ENCODE measurements around the gene CDK9. TPM values are rescaled to one million over a fixed set of nuclear protein-coding genes. Genes with fewer than 3 reads are reported as not detected.

The CDK9 gene
- total RNA-seq, 2 donors from 2014 or later = 51.4 to 58.7 TPM

DNA sequence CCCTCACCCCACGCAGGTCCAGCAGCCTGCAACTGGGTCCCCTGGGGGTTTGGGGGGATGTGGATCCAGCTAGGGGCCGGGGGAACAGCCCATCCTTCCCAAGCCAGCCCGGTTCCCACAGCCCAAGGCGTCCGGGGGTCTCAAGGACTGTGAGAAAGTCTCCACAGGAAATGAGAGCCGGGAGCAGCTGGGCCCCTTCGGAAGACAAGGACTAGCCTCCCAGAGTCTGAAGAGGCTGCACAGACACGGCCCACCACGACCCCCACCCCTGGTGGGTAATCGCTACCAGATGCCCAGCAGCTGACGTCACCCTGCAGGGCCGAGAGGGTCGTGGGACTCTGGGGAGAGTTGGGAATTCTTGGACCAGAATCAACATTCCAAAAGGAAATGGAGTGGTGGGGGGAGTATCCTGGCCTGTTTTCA, 17.9 kb upstream of the CDK9 start:
- no peak for TF ChIP-seq POLR2A (IDR thresholded peaks at IDR 0.05)
- TF ChIP-seq, protein P1, sequence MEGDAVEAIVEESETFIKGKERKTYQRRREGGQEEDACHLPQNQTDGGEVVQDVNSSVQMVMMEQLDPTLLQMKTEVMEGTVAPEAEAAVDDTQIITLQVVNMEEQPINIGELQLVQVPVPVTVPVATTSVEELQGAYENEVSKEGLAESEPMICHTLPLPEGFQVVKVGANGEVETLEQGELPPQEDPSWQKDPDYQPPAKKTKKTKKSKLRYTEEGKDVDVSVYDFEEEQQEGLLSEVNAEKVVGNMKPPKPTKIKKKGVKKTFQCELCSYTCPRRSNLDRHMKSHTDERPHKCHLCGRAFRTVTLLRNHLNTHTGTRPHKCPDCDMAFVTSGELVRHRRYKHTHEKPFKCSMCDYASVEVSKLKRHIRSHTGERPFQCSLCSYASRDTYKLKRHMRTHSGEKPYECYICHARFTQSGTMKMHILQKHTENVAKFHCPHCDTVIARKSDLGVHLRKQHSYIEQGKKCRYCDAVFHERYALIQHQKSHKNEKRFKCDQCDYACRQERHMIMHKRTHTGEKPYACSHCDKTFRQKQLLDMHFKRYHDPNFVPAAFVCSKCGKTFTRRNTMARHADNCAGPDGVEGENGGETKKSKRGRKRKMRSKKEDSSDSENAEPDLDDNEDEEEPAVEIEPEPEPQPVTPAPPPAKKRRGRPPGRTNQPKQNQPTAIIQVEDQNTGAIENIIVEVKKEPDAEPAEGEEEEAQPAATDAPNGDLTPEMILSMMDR (IDR thresholded peaks at IDR 0.05) = no peak
- Histone ChIP-seq H3K9me3 (no peaks in the 10 kb centered on the region), H3K36me3 (replicated peaks in 1 of 2; ENCODE audit: insufficient read depth in 1 of 2, low read depth in 2 of 2) (no peaks in the 10 kb centered on the region), H3K27me3 (no peaks in the 10 kb centered on the region), H3K4me1 (peaks cover 15% of the 10 kb centered on the region), H3K4me3 (no peak overlapping the region), H3K27ac (peak overlapping the region in 3 of 4 donors; percentile 9 to 15 (median 12))
- intact Hi-C loops (cut with DNase I) = no loop called here
- DNase-seq (no peak), ATAC-seq (no peak)
- 40 to 52% methylated on average over 13 of the region's 13 CpGs for WGBS, 2 donors

DNA sequence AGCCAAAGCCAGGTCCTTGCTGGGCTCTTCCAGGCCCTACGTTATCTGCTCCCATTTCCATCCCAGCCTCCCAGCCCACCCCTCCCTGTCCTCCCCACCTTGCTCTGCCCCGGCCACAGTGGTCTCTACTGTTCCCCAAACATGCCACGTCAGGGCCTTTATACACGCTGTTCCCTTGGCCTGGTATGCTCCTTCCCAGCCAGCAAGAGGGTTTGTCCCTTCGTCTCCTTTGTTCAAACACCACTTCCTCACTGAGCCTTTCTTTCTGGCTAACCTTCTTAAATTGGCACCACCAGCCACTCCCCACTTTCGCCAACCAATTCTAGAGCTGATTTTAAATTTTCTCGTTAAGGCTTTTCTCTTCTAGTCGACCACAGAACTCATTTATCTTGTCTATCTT, 17.1 kb upstream of the CDK9 start:
- intact Hi-C loops (cut with DNase I) = no loop called here
- H3K4me3 ChIP-seq = no peak overlapping the region
- TF ChIP-seq, protein P1 (IDR thresholded peaks at IDR 0.05) = no peak
- TF ChIP-seq POLR2A (IDR thresholded peaks at IDR 0.05) = no peak
- DNase-seq = no peak
- peak overlapping the region in 1 of 4 donors; percentile 2 for H3K27ac ChIP-seq
- peaks cover 15% of the 10 kb centered on the region for H3K4me1 ChIP-seq
- no peak for ATAC-seq
- H3K27me3 ChIP-seq = no peaks in the 10 kb centered on the region
- no peaks in the 10 kb centered on the region for H3K9me3 ChIP-seq
- 77 to 84% methylated on average over 8 of the region's 8 CpGs for WGBS, 2 donors
- H3K36me3 ChIP-seq (replicated peaks in 1 of 2; ENCODE audit: insufficient read depth in 1 of 2, low read depth in 2 of 2) = no peaks in the 10 kb centered on the region

DNA sequence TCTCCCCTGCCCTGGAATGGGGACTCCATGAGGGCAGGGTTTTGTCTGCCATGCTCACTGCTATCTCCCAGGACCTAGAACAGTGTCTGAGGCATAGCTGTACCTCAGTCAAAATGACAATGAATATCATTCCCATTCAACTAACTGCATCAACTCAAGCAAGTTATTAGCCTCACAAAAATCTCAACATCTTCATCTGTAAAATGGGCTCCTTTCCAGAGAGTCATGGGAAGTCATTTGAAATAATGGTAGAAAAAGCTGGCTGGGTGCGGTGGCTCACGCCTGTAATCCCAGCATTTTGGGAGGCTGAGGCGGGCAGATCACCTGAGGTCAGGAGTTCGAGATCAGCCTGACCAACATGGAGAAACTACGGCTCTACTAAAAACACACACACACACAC, 16.7 kb upstream of the CDK9 start:
- intact Hi-C loops (cut with DNase I) = no loop called here
- H3K36me3 ChIP-seq (replicated peaks in 1 of 2; ENCODE audit: insufficient read depth in 1 of 2, low read depth in 2 of 2) = no peaks in the 10 kb centered on the region
- no peak for TF ChIP-seq POLR2A (IDR thresholded peaks at IDR 0.05)
- TF ChIP-seq, protein P1 (IDR thresholded peaks at IDR 0.05) = no peak
- H3K9me3 ChIP-seq = no peaks in the 10 kb centered on the region
- H3K27ac ChIP-seq = peak overlapping the region in 1 of 4 donors; percentile 2
- 75 to 90% methylated on average over 5 of the region's 5 CpGs for WGBS, 2 donors
- H3K4me3 ChIP-seq = no peak overlapping the region
- ATAC-seq (no peak), DNase-seq (no peak)
- peaks cover 15% of the 10 kb centered on the region for H3K4me1 ChIP-seq
- H3K27me3 ChIP-seq = no peaks in the 10 kb centered on the region

DNA sequence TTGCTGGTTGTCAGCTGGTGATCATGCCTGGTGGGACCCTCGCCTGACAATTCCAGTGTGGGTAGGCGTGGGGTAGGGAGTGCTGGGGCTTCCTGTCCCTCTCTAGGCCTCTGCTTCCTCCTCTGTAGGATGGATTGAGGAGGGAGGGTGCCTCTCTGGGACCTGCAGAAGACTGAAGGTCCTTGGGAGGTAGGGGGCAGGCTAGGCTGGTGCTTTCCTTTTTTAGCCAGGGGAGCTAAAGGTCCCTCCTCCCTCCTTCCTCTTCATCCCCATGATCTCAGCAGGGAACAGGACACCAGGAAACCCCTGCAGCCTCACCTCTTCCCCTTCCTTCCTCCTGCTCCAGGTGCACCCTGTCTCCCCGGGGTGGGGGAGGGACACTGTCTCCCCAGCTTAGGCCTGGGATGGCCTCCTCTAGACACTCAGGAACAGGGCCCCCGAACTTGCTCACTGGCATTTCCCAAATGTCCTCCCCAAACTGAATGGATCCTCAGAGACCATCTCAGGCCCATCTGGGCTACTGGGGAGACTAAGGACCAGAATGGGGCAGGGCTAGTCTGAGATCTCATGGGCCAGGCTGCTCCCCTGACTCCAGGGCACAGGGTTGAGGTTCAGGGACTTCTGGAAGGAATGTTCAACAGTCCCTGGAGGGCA, 15.8 kb upstream of the CDK9 start:
- Histone ChIP-seq H3K4me1 (peaks cover 15% of the 10 kb centered on the region), H3K9me3 (no peaks in the 10 kb centered on the region), H3K27ac (peak overlapping the region in 2 of 4 donors; percentile 67 to 75), H3K36me3 (replicated peaks in 1 of 2; ENCODE audit: insufficient read depth in 1 of 2, low read depth in 2 of 2) (no peaks in the 10 kb centered on the region), H3K4me3 (no peak overlapping the region), H3K27me3 (no peaks in the 10 kb centered on the region)
- no peak for TF ChIP-seq POLR2A (IDR thresholded peaks at IDR 0.05)
- TF ChIP-seq, protein P1 (IDR thresholded peaks at IDR 0.05) = no peak
- 70 to 71% methylated on average over 4 of the region's 4 CpGs for WGBS, 2 donors
- ATAC-seq (no peak), DNase-seq (no peak)
- intact Hi-C loops (cut with DNase I) = no loop called here

DNA sequence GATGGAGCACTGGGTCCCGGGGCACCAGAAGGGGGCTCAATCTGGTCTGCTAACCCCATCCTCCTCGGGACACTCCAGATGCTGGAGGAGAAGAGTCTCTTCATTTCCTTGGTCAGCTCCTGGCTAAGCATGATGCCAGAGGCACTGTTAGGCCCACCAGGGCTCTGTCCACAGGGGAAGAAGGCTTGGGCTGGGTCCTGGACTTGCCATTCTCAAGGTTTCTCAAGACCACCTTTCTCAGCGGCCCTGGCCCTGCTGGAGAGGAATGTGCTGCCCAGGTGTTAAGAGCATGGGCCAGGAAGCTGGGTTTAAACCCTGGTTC, 15.3 kb upstream of the CDK9 start:
- Histone ChIP-seq H3K9me3 (no peaks in the 10 kb centered on the region), H3K27me3 (no peaks in the 10 kb centered on the region), H3K27ac (peak overlapping the region in 3 of 4 donors; percentile 30 to 75 (median 67)), H3K4me3 (no peak overlapping the region), H3K36me3 (replicated peaks in 1 of 2; ENCODE audit: insufficient read depth in 1 of 2, low read depth in 2 of 2) (no peaks in the 10 kb centered on the region), H3K4me1 (peaks cover 15% of the 10 kb centered on the region)
- no peak for ATAC-seq
- WGBS, 2 donors = 72 to 90% methylated on average over 2 to 3 of the region's 3 CpGs
- no peak for DNase-seq
- TF ChIP-seq, protein P1 (IDR thresholded peaks at IDR 0.05) = no peak
- TF ChIP-seq POLR2A (IDR thresholded peaks at IDR 0.05) = no peak
- intact Hi-C loops (cut with DNase I) = no loop called here

Measured in body of pancreas (tissue), 4 donors.